ENCODE measurements around the gene CARD10. TPM values are rescaled to one million over a fixed set of nuclear protein-coding genes. Genes with fewer than 3 reads are reported as not detected.
"Not testable (repeated sequence)": the region's sequence is repeated elsewhere in the genome, so short reads cannot be mapped to it uniquely, and the experiment has no call there.

CARD10 gene
- polyA plus RNA-seq, 1 donor: 36.0 TPM

- no CpG with 5 or more reads among the region's 11 CpGs for WGBS (ENCODE audit: insufficient coverage, low lambda C conversion rate)
- no peaks in the 10 kb centered on the region for H3K27me3 ChIP-seq (ENCODE audit: control insufficient read depth, insufficient read depth, low read length)
- H3K4me1 ChIP-seq (ENCODE audit: control insufficient read depth, insufficient read depth, low read length): no peaks in the 10 kb centered on the region
- H3K9me3 ChIP-seq (ENCODE audit: control insufficient read depth, low read depth, low read length): no peaks in the 10 kb centered on the region
- H3K4me3 ChIP-seq (ENCODE audit: low read length): no peak overlapping the region
- H3K27ac ChIP-seq (ENCODE audit: low read length): no peak overlapping the region
- no peak for DNase-seq
- H3K36me3 ChIP-seq (ENCODE audit: control insufficient read depth, insufficient read depth, low read length): no peaks in the 10 kb centered on the region
Measured at GRCh38 chr22:37474447-37475090, 44.6 kb downstream of the CARD10 start.

DNA sequence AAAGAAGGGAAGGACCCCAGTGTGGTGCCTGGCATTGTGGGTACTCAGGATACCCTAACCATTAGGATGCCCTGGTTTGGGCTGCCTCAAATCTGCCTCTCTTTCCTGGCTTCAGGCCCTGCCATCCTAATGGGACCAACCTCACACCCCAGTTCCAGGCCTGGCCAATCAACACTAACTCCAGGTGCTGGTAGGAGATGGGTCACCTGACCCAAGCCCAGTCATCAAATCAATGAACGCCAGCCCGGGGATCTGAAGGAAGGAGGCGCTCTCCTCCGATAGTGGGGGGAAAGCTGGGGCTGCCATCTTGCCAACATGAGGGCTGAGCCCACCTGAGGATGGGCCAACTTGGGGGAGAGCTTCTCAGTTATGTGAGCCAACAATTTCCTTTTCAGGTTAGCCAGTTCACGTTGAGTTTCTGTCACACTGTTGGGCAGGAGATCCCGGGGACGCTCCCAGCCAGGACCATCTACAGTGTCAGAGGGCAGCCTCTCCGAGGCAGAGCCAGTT is 45.7 kb downstream of the CARD10 start:
- no peaks in the 10 kb centered on the region for H3K9me3 ChIP-seq (ENCODE audit: control insufficient read depth, low read depth, low read length)
- no peaks in the 10 kb centered on the region for H3K4me1 ChIP-seq (ENCODE audit: control insufficient read depth, insufficient read depth, low read length)
- no peak for DNase-seq
- no CpG with 5 or more reads among the region's 8 CpGs for WGBS (ENCODE audit: insufficient coverage, low lambda C conversion rate)
- no peak overlapping the region for H3K27ac ChIP-seq (ENCODE audit: low read length)
- no peaks in the 10 kb centered on the region for H3K36me3 ChIP-seq (ENCODE audit: control insufficient read depth, insufficient read depth, low read length)
- H3K4me3 ChIP-seq (ENCODE audit: low read length): no peak overlapping the region
- H3K27me3 ChIP-seq (ENCODE audit: control insufficient read depth, insufficient read depth, low read length): no peaks in the 10 kb centered on the region

DNA sequence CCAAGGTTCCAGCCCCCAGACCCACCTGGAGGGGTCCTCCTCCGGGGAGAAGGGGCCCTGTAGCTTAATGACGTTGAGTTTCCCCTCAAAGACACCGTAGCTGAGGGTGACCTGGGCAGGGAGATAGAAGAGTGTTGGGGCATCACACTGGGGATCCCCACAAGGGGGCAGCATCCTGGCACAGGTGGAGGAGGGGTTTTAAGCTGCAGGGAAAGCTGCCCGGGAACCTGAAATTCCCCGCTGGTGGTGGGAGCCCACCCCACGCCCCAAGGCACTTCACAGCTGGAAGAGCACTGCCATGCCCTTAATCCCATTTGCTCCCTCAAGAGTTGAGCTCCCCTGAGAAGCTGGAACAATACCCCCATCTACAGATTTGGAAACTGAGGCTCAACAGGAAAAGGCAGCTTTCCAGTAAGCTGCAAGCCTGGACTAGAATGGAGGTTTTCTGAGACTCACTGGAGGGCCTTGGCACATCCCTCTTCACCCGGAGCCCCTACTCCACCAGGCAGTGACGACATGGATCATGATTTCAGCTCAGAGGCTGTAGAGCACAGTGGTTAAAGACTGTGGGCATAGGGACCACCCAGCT is 46.7 kb downstream of the CARD10 start:
- WGBS (ENCODE audit: insufficient coverage, low lambda C conversion rate): no CpG with 5 or more reads among the region's 8 CpGs
- DNase-seq: peak in 1 of 2 donors; percentile 29
- H3K4me1 ChIP-seq (ENCODE audit: control insufficient read depth, insufficient read depth, low read length): no peaks in the 10 kb centered on the region
- no peak overlapping the region for H3K27ac ChIP-seq (ENCODE audit: low read length)
- no peaks in the 10 kb centered on the region for H3K27me3 ChIP-seq (ENCODE audit: control insufficient read depth, insufficient read depth, low read length)
- no peaks in the 10 kb centered on the region for H3K9me3 ChIP-seq (ENCODE audit: control insufficient read depth, low read depth, low read length)
- no peaks in the 10 kb centered on the region for H3K36me3 ChIP-seq (ENCODE audit: control insufficient read depth, insufficient read depth, low read length)
- H3K4me3 ChIP-seq (ENCODE audit: low read length): no peak overlapping the region

DNA sequence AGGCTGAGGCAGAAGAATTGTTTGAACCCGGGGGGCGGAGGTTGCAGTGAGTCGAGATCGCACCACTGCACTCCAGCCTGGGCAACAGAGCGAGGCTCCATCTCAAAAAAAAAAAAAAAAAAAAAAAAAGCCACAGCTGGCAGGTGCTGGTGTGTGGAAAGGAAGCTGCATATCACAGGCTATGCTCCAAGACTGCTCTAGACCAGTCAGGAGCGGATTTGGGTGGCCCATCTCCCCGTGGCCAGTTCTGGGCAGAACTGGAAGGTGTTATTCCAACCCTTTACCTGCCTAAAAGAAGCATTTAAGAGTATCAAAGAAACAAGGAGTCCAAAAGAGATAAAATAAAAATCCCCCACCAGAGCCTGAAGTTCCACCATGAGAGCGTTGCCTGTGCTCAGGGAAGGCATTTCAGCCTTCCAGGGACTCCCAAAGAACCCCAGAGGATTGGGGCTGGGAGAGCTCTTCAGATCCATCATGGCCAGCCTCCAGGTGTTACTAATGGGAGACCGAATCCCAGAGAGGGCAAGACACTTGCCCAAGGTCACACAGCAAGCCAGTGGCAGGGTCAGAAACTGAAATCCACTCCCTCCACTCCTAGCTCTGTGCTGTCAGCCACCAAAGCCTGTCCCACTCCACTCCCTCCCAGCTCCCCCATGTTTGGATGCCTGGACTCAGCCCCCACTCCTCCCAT is 47.3 kb downstream of the CARD10 start:
- no peak for DNase-seq
- no CpG with 5 or more reads among the region's 9 CpGs for WGBS (ENCODE audit: insufficient coverage, low lambda C conversion rate)
- Histone ChIP-seq H3K4me1 (ENCODE audit: control insufficient read depth, insufficient read depth, low read length) (no peaks in the 10 kb centered on the region), H3K27me3 (ENCODE audit: control insufficient read depth, insufficient read depth, low read length) (no peaks in the 10 kb centered on the region), H3K9me3 (ENCODE audit: control insufficient read depth, low read depth, low read length) (no peaks in the 10 kb centered on the region), H3K27ac (ENCODE audit: low read length) (no peak overlapping the region), H3K36me3 (ENCODE audit: control insufficient read depth, insufficient read depth, low read length) (no peaks in the 10 kb centered on the region), H3K4me3 (ENCODE audit: low read length) (no peak overlapping the region)

- WGBS (ENCODE audit: insufficient coverage, low lambda C conversion rate): no CpG with 5 or more reads among the region's 5 CpGs
- DNase-seq: no peak
- H3K9me3 ChIP-seq (ENCODE audit: control insufficient read depth, low read depth, low read length): no peaks in the 10 kb centered on the region
- H3K27me3 ChIP-seq (ENCODE audit: control insufficient read depth, insufficient read depth, low read length): no peaks in the 10 kb centered on the region
- H3K4me3 ChIP-seq (ENCODE audit: low read length): no peak overlapping the region
- no peaks in the 10 kb centered on the region for H3K36me3 ChIP-seq (ENCODE audit: control insufficient read depth, insufficient read depth, low read length)
- no peaks in the 10 kb centered on the region for H3K4me1 ChIP-seq (ENCODE audit: control insufficient read depth, insufficient read depth, low read length)
- H3K27ac ChIP-seq (ENCODE audit: low read length): no peak overlapping the region
Measured at GRCh38 chr22:37470087-37470445, 49.1 kb downstream of the CARD10 start.

- no peaks in the 10 kb centered on the region for H3K36me3 ChIP-seq (ENCODE audit: control insufficient read depth, insufficient read depth, low read length)
- WGBS (ENCODE audit: insufficient coverage, low lambda C conversion rate): no CpG with 5 or more reads among the region's 8 CpGs
Measured at GRCh38 chr22:37469416-37470086, 49.7 kb downstream of the CARD10 start.

GRCh38 chr22:37468201-37468695 is 51.0 kb downstream of the CARD10 start:
- H3K27me3 ChIP-seq (ENCODE audit: control insufficient read depth, insufficient read depth, low read length): not testable (repeated sequence)

More at GRCh38 chr22:37469416-37470086, 49.7 kb downstream of the CARD10 start:
- H3K27me3 ChIP-seq (ENCODE audit: control insufficient read depth, insufficient read depth, low read length): no peaks in the 10 kb centered on the region
- H3K4me1 ChIP-seq (ENCODE audit: control insufficient read depth, insufficient read depth, low read length): no peaks in the 10 kb centered on the region
- no peak overlapping the region for H3K4me3 ChIP-seq (ENCODE audit: low read length)
- H3K9me3 ChIP-seq (ENCODE audit: control insufficient read depth, low read depth, low read length): no peaks in the 10 kb centered on the region
- no peak overlapping the region for H3K27ac ChIP-seq (ENCODE audit: low read length)
- no peak for DNase-seq

GRCh38 chr22:37467391-37467955 is 51.7 kb downstream of the CARD10 start:
- Histone ChIP-seq H3K27me3 (ENCODE audit: control insufficient read depth, insufficient read depth, low read length) (no peaks in the 10 kb centered on the region), H3K36me3 (ENCODE audit: control insufficient read depth, insufficient read depth, low read length) (no peaks in the 10 kb centered on the region), H3K4me1 (ENCODE audit: control insufficient read depth, insufficient read depth, low read length) (no peaks in the 10 kb centered on the region), H3K4me3 (ENCODE audit: low read length) (no peak overlapping the region), H3K27ac (ENCODE audit: low read length) (no peak overlapping the region), H3K9me3 (ENCODE audit: control insufficient read depth, low read depth, low read length) (no peaks in the 10 kb centered on the region)
- WGBS (ENCODE audit: insufficient coverage, low lambda C conversion rate): no CpG with 5 or more reads among the region's 14 CpGs
- no peak for DNase-seq

More at GRCh38 chr22:37468201-37468695, 51.0 kb downstream of the CARD10 start:
- not testable (repeated sequence) for H3K27ac ChIP-seq (ENCODE audit: low read length); H3K36me3 ChIP-seq (ENCODE audit: control insufficient read depth, insufficient read depth, low read length); DNase-seq; H3K9me3 ChIP-seq (ENCODE audit: control insufficient read depth, low read depth, low read length); H3K4me1 ChIP-seq (ENCODE audit: control insufficient read depth, insufficient read depth, low read length); H3K4me3 ChIP-seq (ENCODE audit: low read length)
- 17% methylated on average over 1 of the region's 14 CpGs for WGBS (ENCODE audit: insufficient coverage, low lambda C conversion rate)

GRCh38 chr22:37464181-37464580 is 55.0 kb downstream of the CARD10 start:
- Histone ChIP-seq H3K4me3 (ENCODE audit: low read length) (no peak overlapping the region), H3K27ac (ENCODE audit: low read length) (no peak overlapping the region), H3K27me3 (ENCODE audit: control insufficient read depth, insufficient read depth, low read length) (no peaks in the 10 kb centered on the region), H3K4me1 (ENCODE audit: control insufficient read depth, insufficient read depth, low read length) (no peaks in the 10 kb centered on the region), H3K9me3 (ENCODE audit: control insufficient read depth, low read depth, low read length) (no peaks in the 10 kb centered on the region), H3K36me3 (ENCODE audit: control insufficient read depth, insufficient read depth, low read length) (no peaks in the 10 kb centered on the region)
- DNase-seq: no peak
- no CpG with 5 or more reads among the region's 4 CpGs for WGBS (ENCODE audit: insufficient coverage, low lambda C conversion rate)

DNA sequence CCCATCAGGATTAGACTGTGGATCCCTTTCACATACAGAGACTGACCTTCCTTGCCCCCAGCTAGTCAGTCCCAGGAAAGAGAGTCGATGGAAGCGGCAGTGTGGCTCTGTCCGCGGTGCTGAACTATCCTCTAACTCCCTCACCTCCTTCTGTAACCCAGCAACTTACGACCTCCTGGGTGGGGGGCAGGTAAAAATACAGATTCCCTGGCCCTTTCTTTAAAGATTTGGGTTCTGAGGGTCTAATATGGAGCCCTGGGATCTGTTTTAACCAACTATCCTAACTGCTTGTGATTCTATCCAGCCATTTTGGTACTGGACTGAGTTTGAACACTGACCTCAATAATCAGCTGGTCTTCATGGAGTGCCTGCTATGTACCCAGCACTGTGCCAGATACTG is 56.2 kb downstream of the CARD10 start:
- no peaks in the 10 kb centered on the region for H3K4me1 ChIP-seq (ENCODE audit: control insufficient read depth, insufficient read depth, low read length)
- no CpG with 5 or more reads among the region's 5 CpGs for WGBS (ENCODE audit: insufficient coverage, low lambda C conversion rate)
- H3K27ac ChIP-seq (ENCODE audit: low read length): no peak overlapping the region
- no peaks in the 10 kb centered on the region for H3K9me3 ChIP-seq (ENCODE audit: control insufficient read depth, low read depth, low read length)
- no peaks in the 10 kb centered on the region for H3K27me3 ChIP-seq (ENCODE audit: control insufficient read depth, insufficient read depth, low read length)
- H3K4me3 ChIP-seq (ENCODE audit: low read length): no peak overlapping the region
- DNase-seq: peak in 1 of 2 donors; percentile 39
- H3K36me3 ChIP-seq (ENCODE audit: control insufficient read depth, insufficient read depth, low read length): no peaks in the 10 kb centered on the region
